ENCODE measurements around the gene ARL3. TPM values are rescaled to one million over a fixed set of nuclear protein-coding genes. Genes with fewer than 3 reads are reported as not detected.
"Not testable (repeated sequence)": the region's sequence is repeated elsewhere in the genome, so short reads cannot be mapped to it uniquely, and the experiment has no call there.

Gene ARL3
- total RNA-seq, 1 donor from 2014 or later, result 6.4 TPM

DNA sequence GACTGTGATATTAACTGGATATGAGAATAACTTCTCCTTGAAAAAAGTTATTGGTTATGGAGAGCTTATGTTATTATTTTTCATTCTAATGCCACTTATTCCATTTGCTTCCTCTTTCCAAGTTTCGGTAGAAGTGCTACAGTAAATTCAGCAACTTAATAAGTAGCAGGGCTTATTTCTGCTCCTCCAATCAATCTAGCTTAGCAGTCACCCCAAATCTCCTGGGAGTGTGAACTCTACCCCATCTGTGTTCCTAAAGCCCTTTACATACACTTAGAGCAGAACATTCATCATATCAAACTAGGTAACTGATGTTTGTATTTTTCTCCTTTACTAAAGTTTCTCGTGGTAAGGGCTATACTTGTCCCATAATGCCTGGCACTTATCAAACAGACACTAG is 8.7 kb downstream of the ARL3 start:
- no peak for DNase-seq (ENCODE audit: low read depth, low spot score)

DNA sequence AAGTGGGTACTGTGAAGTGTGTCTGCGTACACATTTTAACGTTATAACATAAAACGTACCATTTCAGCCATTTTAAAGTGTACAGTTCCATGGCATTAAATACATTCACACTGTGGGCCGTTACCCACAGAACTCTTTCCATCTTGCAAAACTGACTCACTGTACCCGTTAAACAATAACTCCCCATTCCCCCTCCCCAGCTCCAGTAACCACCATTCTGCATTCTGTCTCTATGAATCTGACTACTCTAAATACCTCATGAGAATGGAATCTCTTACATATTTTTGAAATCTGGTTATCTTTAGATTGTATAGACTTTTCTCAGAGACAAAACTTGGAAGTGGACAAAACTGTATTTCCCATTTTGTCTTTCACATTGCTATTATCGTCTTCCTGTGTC is 9.3 kb downstream of the ARL3 start:
- no peak for DNase-seq (ENCODE audit: low read depth, low spot score)

DNA sequence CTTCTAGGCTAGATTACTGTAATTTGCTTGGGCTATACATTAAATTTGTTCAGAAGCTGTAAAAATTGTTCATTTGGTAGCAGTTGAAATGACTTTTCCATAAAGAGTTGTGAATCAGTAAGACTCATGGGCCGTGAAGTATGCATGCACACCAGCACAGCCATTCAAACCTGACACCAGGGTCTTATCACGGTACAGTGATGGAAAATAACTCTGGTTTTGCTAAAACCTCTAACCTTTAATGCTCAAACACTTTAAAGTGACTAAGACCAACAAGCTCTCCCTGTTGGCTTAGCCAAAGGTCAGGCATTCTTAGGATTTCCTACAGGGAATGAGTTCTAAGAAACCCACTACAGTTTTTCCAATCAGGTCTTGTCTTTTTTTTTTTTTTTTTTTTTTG is 11.5 kb downstream of the ARL3 start:
- DNase-seq (ENCODE audit: low read depth, low spot score), result no peak

DNA sequence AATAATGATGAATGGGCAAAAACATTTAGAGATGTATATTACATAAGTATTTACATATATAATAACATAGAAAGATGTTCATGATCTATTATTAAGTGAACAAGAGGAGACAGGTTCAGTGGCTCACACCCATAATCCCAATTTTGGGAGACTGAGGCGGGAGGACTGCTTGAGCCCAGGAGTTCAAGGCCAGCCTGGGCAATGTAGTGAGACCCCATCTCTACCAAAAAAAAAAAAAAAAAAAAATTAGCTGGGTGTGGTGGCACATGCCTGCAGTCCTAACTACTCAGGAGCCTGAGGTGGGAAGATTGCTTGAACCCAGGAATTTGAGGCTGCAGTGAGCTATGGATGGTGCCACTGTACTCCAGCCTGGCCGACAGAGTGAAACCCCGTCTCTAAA is 12.4 kb downstream of the ARL3 start:
- DNase-seq (ENCODE audit: low read depth, low spot score), result no peak

DNA sequence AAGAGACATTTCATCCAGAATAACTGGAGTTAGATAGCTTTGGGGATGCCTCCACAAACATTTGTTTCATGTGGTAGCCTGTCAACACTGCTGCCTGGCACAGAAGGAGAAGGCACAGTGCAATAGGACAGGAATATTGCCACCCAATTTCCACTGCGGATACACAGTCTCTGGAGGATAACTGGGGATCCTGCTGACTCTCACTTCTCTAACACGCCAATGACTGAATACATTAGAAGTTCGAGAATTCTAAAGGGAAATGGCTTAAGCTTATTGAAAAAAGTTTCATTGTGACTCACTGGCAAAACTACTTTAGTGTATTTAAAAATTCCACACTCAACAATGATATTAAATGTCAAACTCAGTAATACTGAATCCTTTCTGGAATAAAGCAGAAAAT is 12.9 kb downstream of the ARL3 start:
- no peak for DNase-seq (ENCODE audit: low read depth, low spot score)

DNA sequence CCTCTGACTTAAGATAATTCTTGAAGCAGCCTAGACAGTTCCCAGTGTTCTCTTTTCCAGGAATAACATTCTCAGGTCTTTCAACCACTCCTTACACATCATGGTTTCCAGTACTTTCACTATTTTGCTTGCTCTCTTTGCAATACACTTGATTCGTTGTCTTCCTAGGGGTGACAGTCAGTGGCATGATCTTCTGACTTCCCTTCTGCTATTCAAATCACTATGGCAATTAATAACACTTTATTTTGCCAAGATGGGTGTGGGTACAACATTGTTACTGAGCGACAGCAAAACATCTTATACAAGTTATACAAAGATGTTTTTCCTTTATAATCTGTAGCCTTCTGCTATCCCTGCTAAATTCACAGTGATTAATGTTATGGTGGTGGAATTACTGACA is 15.3 kb downstream of the ARL3 start:
- DNase-seq (ENCODE audit: low read depth, low spot score), result no peak

DNA sequence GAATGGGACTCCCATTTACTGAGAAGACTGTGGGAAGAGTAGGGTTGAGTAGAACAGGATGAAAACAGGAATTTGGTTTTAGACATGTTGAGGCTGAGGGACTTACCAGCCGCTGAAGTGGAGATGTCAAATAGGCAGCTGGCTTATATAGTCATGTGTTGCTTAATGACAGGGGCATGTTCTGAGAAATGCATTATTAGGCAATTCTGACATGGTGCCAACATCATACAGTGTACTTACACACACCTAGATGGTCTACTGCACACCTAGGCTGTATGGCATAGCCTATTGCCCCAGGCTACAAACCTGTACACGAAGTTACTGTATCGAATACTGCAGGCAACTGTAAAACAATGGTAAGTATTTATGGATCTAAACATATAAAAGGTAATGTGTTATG is 17.5 kb downstream of the ARL3 start:
- DNase-seq (ENCODE audit: low read depth, low spot score), result no peak

DNA sequence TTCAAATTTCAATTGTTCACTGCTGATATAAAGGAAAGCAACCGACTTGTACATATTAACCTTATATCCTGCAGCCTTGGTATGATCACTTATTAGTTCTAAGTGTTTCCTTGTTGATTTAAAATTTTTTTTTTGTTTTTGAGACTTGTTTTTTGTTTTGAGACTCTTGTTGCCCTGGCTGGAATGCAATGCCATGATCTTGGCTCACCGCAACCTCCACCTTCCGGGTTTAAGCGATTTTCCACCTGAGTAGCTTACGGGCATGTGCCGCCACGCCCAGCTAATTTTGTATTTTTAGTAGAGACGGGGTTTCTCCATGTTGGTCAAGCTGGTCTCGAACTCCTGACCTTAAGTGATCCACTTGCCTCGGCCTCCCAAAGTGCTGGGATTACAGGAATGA is 18.8 kb downstream of the ARL3 start:
- DNase-seq (ENCODE audit: low read depth, low spot score), result not testable (repeated sequence)

DNA sequence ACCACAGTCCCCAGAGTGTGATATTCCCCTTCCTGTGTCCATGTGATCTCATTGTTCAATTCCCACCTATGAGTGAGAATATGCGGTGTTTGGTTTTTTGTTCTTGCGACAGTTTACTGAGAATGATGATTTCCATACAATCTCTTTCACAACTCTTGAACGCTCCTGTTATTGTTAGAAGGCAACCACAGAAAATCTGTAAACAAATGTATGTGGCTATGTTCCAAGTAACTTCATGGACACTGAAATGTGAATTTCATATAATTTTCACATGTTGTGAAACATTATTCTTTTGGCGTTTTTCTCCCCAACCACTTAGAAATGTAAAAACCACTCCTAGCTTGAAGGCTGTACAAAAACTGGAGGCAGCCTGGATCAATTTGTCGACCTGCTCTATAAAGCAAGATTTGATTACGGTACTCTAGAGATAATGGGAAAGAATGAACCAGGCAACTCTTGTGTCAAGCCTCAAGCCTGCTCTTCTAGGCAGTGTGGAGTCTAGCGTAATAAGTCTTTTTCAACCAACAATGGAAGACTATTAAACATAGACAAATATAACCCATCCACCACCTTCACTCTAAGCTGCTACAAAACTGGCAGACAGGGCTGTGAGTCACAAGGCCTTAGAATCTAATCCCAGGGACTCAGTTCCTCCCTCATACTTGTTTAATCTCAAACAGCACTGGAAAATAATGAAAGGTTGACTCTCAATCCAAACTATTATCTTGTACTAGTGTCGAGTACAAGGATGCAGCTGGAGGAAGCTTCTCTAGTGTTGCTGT is 22.7 kb downstream of the ARL3 start:
- DNase-seq (ENCODE audit: low read depth, low spot score), result no peak

DNA sequence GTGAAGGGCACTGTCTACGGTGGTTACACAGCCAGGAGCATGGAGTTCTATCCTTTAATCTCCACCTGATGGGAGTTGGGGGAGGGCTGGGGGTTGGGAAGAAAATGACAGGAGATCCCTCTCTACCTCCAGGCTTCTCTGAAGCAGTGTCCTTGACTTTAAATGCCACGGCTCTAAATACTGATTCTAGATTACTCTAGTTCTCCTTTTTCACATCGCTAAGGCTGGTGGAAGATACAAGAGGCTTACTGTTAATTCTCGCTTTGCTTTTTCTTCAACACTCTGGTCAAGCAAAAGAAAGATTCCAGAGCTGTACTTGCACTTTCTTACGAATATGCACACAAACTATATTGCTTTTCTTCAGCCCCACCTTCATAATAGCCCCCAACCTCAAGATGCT is 30.5 kb downstream of the ARL3 start:
- no peak for DNase-seq (ENCODE audit: low read depth, low spot score)

DNA sequence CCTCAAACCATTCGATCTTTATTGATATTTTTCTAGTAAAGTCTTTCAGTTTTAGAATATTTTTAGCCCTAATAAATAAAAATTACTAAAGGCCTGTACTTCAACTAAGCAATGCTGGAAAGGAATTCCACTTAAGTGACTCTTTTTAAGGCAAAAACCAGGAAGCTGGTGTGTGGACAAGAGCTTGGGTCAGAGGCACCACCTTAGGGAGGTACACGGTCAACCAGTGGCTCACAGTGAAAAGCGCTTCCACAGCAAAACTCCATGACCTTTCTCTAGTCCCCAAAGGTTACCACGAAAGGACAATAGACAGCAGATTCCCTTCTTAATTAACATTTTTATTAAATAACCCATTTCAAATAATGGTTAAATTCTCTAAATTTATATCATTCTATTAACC is 31.2 kb downstream of the ARL3 start:
- DNase-seq (ENCODE audit: low read depth, low spot score), result no peak

DNA sequence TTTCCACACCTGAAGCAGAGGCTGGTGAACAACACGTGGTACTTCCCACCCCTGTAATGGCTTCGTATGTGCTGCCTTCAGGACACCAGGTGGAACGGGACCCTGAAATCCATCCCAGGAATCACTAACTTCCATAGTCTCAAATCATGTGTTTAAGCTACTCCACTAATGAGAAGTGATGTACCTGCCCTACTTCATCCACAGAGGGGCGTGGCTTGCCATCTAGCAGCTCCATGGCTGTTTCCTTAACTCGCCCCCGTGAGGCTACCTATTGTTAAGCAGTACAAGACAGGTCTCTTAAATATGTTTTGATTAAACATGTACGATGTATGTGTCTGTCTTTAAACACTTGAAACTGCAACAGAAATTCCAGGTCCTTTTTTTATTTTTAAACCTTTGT is 31.8 kb downstream of the ARL3 start:
- no peak for DNase-seq (ENCODE audit: low read depth, low spot score)

DNA sequence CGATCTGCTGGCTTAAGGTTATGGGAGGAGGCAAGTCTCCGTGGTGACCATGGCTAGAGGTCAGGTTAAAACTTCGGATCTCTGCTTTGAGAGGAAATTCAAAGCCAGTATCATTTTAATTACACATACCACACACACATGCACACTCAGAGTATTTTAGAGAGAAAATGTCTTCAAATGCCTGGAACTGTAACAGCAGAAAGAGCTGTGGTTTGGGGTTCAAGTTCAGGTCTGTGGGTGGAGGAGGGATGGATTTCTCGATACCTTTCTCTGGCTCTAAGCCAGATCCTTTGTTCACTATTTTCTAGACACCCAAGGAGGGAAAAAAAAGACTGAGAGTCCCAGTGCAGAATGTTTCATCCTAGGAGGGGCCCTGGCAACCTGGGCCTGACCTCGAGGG is 32.5 kb downstream of the ARL3 start:
- no peak for DNase-seq (ENCODE audit: low read depth, low spot score)

DNA sequence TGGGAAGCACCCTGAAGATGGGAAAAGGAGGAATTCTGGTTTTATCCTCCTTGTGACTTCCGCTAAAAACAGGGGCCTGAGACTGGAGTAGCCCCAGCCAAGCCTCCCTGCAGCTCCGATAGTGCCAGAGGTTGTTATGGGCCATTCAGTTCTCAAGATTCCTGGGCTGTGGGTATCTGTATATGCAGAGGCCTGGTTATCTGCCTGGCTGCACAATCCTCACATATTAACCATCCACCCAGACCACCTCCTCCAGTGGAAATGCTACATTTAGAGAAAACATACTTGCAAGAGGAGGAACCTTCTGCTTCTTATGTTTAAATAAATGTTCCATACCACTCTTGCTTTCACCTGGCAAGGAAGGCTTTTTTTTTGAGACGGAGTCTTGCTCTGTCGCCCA is 34.6 kb downstream of the ARL3 start:
- DNase-seq (ENCODE audit: low read depth, low spot score), result no peak

DNA sequence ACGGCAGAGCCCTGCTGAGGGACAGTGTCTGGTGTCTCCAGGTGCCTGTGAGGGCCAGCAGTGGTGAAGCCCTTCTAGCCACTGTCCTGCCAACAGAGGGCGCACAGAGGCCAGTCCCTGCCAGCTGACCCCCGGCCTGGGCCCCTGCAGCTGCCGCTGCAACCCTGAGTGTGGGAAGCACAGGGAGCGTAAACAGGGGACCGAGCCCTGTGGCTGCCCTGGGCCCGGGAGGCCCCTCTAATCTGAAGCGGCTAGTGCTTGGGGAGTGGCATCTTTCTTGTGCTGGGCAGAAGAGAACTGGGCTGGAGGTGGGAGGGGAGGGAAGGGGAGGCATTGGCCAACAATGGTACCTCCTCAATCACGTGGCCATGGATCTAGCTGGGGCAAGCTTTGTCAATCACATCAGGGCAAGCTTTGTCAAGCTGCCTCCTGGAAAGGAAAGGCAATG is 35.3 kb downstream of the ARL3 start:
- DNase-seq (ENCODE audit: low read depth, low spot score), result no peak

DNA sequence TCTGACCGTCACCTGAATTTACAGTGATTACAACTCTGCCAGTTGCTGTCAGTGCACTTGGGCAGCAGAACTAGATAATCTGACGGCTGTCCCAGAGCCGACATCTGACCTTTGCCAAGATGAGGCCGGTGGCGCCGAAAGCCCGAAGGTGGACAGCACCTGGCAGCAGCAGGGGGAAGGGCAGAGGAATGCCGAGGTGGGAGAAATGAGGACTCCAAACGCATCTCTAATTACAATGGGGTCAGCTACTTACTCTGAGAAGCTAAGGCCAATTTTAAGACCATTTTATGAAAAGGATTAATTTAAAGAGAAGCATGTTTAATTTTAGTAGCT is 36.2 kb downstream of the ARL3 start:
- no peak for DNase-seq (ENCODE audit: low read depth, low spot score)

DNA sequence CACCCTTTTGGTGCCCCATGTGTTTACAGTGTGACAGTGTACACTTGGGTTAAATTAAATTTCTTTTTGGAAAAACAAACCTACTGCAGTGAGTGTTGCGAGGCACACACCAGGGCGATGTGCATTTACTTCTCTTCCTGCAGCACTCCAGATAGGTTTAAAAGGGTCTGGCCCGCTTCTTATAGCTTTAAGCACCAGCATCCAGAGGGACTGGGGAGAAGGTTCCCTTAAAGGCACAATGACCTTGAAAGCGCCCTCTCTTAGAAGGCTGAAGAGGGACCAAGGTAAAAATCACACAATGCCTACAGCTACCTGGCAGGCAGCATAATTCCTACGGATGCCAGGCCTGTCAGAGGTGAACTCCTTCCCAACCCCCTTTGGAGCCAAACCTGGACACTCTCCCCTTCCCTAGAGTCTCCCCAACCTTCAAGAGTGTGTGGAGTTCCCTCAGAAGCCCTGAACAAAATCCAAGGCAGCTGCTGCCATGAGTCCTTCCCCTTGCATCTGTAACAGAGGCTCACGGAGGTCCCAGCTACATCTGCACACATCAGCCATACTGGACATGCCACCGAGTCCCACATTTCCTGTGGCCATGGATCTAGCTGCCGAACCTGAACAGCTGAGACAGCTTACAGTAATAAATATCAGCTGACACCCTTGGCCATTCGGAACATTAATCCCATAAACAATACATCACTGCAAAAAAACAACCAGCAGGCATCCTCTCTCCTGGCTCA is 36.7 kb downstream of the ARL3 start:
- DNase-seq (ENCODE audit: low read depth, low spot score), result no peak

DNA sequence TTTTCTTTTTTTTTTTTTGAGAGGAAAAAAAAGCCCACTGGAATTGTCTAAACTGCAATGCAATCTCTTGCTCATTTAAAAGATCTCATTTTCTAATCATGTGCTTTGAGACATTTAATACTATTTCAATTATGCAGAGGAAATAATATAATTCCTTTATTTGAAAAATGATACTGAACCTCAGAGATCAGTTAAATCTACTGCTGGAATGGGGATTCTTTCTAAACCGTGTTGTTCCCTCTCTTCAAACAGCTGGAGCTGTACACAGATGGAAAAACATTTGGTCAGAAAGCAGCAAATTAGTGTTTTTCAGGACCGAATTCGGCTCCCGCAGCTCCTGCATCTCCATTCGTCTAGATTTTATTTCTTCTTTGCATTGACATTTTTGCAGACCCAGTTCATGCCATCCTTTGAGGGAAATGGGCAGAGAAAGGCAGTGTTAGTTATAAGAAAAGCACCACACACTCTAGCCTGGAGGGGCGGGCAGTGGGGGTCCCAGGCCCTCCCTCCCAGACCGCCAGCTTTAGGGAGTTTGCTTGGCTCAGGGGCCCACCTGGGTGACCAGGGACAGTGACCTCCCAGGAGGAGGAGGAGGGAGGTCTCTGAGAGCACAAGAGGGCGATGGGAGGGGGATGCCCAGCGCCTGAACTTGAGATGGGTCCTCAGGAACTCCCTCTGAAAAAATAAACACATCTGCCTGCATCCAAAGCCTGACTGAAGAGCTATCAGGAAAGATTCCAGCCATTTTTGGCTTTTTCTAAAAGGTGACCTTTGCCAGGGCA is 37.5 kb downstream of the ARL3 start:
- no peak for DNase-seq (ENCODE audit: low read depth, low spot score)

DNA sequence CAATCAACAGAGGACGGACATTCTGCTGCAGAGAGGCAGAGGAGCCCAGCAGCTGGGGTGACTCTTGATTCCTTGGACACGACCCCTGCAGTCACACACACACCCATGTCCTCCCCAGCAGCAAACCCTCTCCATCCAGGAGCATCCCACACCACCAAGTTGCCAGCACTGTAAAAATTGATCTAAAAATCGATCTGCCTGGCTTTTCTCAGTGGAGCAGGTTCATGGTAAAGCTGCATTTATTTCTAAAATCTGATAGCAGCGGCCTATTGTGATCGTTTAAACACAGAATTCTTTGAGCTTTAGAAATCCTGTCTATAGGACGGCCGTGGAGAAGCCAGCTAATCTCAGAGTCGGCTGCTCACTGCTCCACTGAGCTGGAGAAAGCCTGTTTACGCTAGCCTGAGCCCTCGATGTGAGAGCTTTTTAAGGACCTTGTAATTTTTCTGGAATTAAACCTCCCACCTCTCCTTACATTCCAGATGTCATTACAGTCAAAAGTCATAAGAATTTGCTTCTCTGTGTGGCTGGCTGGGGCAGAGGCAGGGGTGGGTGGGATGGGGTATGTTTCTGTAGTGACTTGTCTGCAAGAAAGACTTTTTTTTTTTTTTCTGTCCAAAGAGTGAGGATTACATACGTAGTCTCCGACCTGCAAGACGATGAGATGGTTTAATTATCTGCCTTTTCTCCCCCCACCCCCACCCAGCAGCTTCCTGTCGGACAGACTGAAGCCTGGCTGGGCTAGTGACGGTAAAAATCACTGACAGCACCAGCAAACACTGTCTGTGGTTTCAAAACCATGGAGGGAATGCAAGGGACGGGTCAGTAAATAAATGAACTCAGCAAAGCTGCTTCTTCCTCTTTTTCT is 38.3 kb downstream of the ARL3 start:
- DNase-seq (ENCODE audit: low read depth, low spot score), result no peak

DNA sequence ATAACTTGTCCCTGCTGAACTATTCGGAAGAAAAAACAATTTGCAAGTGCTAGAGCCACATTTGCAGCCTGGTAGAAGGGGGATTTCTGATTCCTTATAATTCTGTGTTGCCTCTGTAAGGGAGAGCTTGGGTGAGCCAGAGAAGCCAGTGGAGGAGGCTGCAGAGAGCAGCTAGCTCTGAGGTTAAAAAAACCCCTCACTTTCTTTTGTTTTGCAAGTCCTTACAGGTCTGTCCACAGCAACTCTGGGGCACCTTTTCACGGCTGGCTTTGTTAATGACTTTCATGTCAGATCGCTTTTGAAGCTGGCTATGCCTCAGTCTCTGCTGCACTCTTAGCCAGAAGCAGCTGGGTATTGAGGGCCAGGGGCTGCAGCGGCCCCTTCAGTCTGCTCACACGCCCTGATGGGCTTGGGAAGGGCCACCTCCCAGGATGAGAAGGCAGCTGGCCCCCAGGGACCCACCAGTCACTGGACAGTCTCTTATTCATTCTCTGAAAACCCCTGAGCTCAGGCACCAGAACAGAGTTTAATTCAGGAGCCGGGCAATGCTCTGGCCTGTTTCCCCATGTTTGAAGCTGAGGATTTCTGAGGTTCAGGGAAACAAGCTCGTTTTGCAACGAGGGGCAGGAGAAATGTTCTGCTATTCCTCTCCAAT is 39.1 kb downstream of the ARL3 start:
- no peak for DNase-seq (ENCODE audit: low read depth, low spot score)

DNA sequence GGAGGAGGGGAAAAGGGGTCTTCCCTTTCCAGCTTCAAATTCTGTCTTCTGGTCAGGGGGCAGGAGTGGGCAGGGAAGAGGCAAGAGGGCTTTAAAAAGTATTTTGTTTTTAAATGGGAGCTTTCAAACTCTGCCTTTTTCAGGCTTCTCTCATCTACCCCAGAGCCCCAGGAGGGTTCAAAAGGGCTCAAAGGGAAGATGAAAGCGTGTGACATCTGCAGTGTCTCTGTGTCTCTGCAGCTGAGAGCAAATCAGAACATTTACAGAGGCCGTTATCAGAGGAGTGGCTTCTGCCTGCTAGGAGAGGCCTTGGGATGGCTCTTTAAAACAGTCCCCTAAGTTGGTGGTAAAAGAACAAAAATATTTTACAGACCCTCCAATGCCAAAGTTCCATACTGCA is 39.6 kb downstream of the ARL3 start:
- DNase-seq (ENCODE audit: low read depth, low spot score), result no peak
